HG03460 (cell line): ENCODE data around the gene TNC.
A peak's percentile ranks its signal among the peaks of the same experiment; 100 is the strongest.

Experiments
- ATAC-seq: cut with Tn5 transposase; IDR thresholded peaks from one replicate; pipeline ENCODE4 v1.9.1; 2021; ENCODE audit not compliant: unreplicated experiment

TNC gene

DNA sequence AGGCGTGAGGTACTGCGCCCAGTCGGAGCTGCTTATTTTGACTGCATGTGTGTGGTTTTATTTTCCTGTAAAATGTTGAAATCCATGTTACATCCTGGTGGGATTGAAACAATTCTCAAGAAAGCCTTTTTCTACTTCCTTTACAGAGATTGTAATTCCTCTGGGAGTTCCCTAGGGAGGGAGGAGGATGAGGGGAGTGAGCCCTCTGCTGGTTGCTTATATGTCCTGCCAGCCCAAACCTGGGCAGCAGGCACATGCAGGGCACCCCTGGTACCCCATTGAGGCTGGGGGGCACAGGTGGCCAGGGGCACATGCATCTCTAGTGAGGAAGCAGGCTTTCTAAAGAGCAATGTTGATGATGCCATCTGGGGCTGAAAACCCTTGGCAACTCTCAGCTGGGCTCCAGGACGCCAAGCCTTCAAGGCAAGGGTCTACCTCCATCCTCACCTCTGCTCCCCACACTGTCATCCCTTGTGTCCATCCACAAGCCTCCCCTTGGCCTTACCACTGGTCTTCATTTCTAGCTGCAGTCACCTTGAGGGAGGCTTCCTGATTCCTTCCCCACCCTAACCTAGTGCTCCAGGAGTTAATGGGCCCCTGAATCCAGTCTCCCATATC lies 102.8 kb downstream of the TNC start:
- no peak for ATAC-seq

DNA sequence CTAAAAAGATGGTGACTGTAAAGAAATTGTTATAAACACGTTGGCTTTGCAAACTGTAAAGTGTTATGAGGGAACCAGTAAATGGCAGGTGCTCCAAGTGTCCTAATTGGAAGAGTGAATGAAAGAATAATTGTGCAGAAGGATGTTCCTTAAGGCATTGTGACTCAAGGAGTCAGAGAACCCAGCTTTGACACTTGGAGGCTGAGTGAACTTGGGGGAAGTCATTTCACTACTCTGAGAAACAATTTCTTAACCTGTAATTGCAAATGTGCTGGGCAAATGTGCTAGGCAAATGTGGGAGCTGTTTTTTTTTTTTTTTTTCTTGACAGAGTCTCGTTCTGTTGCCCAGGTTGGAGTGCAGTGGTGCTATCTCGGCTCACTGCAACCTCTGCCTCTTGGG lies 103.5 kb downstream of the TNC start:
- no peak for ATAC-seq

DNA sequence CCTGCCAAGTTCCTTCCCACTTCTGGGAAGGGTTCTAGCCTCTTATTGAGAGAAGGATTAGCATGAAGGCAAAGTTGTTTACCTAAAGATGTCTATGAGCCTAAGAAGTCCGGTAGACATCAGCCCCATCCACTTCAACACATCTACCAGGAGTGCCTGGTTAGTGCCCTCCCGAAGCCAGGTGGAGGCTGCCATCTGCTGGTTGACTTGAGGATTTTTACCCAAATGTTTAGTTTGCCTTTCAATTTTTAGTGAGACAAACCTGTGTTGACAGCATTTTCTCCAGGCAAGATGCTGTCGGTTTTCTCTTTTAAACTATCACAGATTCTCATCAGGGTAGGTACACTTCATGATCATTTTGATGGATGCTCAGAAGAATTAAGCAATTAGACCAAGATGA lies 104.0 kb downstream of the TNC start:
- peak; percentile 70 for ATAC-seq

DNA sequence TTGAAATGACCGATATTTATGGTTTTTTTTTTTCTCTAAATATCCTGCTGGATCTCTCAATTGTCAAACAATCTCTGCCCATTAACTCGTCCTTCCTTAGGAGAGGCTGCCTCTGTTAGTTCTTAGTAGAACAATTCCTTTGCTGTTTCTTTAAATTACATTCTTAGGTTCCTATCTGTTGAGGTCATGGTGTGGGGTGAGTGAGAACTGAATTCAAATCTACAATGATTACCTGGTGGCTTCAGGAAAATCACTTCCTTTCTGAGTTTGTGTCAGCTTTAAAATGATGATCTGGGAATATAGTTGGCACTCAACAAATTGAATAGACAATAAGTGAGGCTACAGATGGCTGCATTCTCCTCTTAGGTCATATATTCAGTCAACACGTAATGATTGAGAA lies 105.5 kb downstream of the TNC start:
- ATAC-seq, result no peak

DNA sequence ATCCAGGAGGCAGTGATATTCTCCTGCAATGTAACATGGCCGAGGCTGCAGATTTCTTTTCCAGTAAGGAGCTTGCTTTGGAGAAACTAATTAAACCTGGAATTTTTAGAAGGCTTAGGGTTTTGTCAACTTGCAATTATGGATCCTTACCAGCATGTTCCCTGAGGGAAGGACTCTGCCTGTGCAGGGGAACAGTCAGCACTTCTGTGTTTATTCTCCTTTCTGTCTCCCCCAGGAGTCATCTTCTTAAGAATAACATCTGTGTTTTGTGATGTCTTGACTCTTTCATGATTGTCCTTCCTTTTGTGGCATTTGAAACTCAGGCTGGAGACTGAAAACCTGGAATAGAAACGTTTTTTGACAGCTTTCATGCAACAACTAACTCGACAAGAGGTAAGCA lies 107.1 kb downstream of the TNC start:
- ATAC-seq, result no peak

DNA sequence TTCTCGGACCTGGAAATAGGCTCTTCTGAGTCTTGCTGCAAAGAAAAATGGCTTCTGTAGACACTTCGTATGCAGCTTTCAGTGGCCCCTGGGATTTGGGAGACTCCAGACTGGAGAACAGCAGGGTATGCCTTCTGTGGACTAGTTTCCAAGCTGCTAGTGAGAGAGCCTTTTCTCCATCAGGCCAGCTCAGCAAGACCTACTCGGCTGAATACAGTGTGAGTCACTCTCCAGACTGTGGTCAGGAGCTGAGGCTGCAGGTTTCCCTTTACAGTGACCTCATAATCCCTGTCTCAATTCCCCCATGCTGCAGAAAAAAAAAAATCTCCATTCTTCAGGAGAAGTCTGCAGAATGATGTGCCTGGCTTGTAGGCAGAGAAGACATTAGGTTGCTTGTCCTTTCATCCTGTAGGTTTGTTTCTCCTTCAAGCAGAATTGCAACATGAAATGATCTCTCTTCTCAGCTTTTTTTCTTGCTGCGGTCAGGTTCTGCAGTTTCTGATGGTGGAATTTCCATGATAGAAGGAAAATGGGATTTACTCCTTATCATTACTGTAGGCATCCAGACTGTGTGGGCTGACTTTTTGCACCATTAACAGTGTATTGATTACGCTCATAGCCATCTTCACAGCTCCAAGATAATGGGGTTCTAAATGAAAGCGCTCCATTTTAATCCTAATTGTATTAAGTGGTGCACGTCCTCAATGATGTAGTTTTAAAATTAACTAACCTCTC lies 109.3 kb downstream of the TNC start:
- ATAC-seq, result no peak

DNA sequence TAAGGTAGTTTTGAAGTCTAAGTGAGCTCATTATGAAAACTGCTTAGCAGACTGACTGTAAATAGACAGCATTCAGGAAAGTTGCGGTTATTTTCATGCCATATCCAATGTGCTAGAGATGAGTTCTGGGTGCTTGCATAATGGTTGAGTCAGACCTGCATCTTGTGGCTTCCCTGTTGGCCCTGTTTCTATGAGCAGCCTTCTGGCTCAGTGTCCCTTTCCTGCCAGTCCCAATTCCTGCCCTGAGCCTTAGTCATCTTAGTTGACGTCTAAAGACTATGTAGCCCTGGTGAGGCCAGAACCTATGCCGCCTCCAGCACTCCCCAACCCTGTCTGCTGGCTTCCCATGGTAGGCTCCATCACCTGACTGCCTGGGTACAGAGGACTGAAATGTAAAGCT lies 111.3 kb downstream of the TNC start:
- no peak for ATAC-seq

DNA sequence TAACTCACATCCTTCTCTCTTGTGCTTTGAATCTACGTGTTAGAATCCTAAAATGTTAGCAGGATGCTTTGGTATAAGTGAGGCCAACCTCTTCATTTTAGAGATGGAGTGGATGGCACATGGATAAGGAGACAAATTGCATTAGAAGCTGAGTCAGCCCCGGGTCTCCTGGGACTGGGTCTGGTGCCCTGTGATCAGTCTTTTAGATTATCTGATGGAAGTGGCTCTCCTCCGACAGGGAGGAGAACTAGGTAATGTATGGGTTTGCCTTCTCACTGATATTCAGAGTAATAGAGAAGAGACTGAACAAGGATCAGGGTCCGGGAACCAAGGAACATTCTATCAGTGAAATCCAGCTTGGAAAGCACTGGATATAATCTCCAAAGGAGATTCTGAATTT lies 112.6 kb downstream of the TNC start:
- no peak for ATAC-seq

DNA sequence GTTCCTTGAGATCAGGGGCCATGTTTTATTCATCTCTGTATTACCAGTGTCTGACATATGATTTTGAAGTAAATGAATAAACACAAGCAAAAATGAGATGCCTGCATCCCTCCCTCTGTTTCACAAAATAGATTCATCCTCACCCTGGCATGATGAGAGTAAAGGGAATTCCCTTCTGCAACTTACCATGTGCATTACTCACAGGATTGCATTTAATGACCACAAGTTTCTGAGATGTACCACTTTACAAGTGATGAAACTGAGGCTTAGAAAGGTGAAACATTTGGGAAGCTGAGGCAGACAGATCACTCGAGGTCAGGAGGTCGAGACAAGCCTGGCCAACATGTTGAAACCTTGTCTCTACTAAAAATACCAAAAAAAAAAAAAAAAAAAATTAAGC lies 113.4 kb downstream of the TNC start:
- no peak for ATAC-seq

DNA sequence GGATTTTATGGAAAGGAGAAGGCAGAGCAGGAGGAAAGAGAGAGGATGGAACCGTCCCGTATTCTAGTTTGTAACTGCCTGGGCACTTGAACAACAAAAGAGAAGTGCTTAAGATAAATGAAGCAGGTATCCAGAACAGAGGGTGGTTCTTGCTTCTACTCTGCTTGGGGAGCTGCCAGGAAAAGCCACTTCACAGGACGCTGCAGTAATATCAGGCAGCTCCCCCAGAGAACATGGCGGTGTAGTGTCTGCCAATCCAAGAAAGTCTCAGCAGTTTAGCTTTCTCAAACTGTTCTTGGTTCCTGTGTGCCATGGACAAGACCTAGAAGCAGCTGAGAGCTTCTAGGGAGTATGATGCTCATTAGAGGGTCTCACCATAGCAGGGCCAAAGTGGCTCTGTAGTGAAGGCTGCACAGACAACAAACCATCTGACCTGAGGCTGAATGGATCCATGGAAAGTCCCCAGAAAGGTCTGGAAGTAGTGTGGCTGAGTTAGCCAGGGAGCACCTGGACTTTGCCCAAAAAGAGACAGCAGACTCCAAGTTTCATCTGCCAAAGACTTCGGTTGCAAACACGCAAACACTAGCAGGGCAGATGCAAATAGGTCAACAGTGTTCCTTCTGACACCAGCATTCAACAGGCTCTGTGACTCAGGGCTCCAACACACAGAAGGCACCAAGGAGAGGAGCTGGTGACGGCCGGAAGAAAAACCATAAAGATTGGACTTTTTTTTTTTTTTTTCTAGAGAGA lies 115.4 kb downstream of the TNC start:
- no peak for ATAC-seq

DNA sequence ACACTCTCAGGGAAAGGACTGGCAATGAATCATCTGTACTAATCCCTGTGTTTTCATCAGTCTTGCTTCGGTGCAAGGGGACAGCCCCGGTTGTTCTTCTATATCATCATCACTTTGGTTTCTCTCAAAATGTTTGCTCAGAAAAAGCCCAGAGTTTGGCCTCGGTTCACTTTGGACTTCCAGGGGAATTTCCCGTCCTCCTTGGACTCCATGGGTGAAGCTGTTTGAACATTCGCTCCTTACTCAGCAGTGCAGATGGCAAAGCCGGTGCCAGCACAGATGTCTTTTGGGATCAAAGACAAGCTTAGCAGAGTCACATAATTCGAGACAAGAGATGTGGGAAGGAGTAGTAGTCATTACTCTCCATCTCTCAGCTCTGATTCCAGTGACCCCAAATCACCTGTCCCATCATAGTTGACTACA lies 117.7 kb downstream of the TNC start:
- ATAC-seq, result no peak

DNA sequence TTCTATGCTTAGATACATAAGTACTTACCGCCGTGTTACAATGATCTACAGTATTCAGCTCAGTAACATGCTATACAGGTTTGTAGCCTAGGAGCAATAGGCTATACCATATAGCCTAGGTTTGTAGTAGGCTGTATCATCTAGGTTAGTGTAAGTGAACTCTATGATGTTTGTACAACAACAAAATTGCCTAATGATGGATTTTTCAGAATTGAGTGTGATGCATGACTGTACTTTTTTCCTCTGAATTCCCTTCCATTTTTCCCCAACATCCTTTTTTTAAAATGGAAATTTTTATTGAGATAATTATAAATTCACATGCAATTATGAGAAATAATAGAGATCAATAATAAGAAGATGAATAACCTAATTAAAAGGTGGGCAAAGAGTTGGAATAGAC lies 119.6 kb downstream of the TNC start:
- no peak for ATAC-seq

DNA sequence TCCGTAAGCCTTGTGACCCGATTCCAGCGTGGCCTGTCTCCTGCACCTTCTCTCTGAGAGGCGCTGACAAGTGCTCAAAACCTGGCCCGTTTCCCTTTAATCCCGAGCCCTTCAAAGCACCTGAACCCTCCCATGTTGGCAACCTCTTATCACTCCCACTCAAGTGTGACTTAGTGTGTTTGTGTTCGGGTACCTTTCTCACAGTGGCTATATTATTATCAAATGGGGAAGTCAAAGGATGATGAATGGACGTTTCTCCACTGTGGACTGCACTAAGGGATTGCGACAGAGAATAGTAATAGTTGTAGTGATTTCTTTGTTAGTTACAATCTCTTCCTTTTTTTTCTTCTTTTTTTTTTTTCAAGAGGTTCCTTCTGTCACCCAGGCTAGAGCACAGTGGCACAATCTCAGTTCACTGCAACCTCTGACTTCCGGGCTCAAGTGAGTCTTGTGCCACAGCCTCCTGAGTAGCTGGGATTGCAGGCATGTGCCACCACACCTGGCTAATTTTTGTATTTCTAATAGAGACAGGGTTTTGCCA lies 122.2 kb downstream of the TNC start:
- ATAC-seq, result no peak

DNA sequence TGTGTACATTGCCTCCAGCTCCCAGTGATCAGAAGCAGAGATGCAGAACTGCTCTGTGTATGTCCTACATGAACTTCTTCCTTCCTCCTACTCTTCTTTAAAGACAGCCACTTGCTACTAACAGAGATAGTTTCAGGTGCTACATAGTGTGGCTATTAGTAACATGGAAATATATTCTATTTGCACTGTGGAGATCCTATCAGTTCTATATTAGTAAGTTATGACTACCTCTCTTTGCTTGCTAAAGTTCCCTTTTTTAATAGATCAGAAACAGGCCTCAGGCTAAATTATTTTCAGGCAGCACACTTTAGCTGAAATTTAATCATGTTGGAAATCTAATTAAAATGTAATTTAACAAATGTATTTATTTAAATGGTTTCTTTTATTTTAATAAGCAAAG lies 123.2 kb downstream of the TNC start:
- no peak for ATAC-seq

DNA sequence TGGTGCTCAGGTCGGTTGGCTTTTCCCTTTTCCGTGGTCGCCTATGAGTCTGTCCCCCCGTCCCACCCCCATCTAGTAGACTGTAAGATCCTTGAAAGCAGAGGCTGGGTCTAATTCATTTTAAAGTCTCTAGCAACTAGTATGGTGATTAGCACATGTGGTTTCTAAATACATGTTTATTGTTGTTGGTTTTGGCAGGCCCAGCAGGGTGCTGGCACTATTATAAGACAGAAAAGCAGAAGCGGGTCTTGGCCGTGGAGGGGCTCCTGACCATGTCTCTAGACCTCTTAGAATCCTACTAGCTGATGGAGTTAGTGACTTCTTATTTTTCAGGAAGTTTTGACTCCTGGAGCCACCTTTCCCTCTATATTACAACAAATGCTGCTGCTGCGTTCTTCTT lies 126.1 kb downstream of the TNC start:
- no peak for ATAC-seq

DNA sequence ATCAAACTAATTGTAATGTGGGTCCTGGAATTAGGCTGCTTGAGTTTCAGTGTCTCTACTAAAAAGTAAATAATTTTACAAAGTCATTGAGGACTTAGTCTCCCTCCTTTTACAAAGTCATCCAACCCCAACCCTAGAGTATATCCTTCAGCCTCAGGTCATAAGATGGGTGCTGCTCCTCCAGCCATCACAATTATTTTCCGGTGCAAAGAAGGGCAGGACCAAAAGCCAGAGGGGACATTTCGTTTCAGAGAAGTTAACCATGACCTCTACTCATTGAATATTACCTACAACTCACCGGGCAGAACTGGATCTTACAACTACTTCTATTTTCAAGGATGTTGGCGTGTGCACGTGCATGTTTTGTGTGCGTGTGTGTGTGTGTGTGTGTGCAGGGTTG lies 127.1 kb downstream of the TNC start:
- no peak for ATAC-seq

DNA sequence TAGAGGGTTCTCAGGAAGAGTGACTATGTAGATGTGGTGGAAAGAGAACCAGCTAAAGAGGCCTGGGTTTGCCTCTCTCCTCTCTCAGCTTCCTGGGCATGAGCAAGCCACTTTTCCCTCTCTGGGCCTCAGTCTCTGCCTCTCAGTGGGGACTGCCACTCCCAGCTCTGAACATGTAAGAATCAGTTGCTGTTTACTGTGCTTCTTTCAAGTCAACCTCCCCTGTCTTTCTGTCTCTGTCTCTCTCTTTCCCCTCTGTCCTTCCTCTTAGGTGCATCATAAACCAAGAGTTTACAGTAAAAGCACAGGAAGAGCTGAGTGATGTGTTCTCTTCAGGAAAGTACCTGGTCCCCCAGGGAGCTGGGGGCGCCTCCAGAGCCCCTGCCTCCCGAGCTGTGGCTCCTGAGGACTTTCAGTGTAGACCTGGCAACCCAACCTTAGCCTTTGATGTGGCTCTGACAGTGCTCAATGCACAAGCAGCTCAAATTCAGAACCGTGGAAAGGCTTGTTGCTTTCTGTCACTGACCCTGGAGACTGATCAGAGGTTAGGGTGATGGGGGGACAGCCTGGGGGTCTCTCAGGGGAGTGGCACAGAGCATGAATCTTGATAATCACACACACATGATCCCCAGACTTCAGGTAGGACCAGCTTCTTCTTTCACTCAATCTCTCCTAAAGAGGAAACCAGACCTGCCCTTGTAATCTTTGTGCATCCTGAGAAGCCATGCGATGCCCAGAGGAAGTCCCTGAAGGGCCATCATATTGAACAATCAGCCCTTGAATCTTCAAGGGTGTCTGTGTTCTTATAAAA lies 128.2 kb downstream of the TNC start:
- ATAC-seq, result peak; percentile 62

DNA sequence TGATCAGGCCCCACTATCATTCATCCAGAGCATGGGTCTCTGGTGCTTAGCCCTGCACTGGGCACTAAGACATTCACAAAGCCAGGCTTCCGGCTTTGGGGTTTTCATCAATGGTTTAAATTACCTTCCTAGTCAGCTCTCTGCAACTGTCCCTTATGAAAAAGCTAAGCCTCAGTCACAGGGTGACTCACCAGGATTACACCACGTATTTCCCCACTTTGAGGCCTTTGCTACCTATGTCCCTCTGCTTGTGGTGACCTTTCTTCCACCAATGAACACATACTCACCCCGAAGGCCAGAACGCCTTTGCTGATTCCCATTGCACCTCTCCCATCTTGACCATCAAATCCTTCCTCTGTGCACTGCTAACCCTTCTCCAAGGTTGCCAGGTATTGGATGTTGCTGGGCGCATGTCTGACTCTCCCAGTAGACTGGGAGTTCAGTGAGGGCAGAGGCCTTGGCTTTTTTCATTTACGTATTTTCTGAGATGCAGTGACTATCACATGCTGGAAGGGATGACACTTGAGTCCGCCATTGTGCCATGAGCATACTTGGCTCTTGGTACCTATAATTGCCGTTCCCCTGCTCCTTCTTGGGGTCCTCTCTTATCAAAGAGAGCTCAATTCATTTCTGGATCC lies 128.9 kb downstream of the TNC start:
- ATAC-seq, result peak; percentile 53

DNA sequence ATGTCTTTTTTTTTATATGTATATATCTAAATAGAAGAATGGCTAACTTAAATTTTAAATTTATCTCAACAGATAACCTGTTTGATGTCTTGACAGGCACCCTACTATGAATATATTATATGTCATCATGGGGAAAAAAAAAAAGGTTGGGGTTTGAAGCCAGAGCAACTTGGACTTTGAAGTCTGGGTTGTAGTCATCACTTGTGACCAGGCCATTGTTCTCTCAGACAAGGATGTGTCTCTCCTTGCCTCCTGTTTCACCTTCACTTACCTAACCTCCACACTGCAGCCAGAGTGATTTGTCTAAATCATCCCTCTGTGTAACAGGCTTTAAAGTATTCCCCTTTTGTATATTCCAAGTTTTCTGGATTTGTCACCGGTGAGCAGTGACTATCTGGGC lies 130.8 kb downstream of the TNC start:
- ATAC-seq, result no peak

DNA sequence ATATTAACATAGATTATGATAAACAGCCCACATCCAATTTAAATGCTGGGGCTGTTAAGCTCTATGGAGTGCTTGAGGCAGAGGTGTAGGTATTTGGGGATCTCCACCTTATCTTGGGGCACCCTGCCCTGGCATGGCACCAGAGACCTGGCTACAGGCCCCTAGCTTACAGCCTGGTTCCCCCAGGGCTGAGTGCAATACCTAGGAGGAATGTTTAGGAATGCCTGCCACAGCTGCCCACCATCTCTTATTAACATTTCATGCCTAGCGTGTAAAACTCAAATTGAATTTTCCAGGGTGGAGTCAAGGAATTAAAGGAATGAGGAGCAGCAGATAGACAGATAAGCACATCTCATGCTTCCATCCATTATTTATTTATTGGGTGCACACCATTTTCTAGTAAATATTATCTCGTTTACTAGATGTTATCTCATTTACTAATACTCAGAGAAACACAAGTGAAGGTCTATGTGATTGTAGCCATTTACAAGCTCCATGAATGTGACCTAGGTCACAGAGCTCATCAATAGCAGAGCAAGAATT lies 131.9 kb downstream of the TNC start:
- no peak for ATAC-seq
